PC-9 (cell line): ENCODE data around the gene TUBA1B. TPM values are rescaled to one million over a fixed set of nuclear protein-coding genes. Genes with fewer than 3 reads are reported as not detected.

Source experiments
- BruUV-seq: library from RNA; stranded (reverse); fragments of 400-500 nt; replicated peaks from 2 replicates; lab custom pipeline; 2021; lab: Mats Ljungman, UMichigan
- CTCF ChIA-PET: fragments of 300-600 bp; sonication (Branson Sonifier 250); formaldehyde crosslinking; loops from one replicate; lab custom pipeline; 2022; ENCODE audit warnings: antibody characterized with exemption; lab: Charles Lee
- POLR2A ChIA-PET: fragments of 300-600 bp; sonication (Branson Sonifier 250); formaldehyde crosslinking; loops from one replicate; lab custom pipeline; 2022; ENCODE audit warnings: antibody characterized with exemption; ENCODE audit not compliant: unreplicated experiment; lab: Charles Lee
- DNase-seq, 2 experiments: peaks; one replicate each; pipeline versions ENCODE4 v3.0.0 to v3.0.0-alpha.2; 2015 to 2022; ENCODE audit warnings: mixed read lengths in 1 of 2
- H2AFZ ChIP-seq: fragments of 200-600 bp; sonication (generic); 2 replicates; pipeline ENCODE4 v1.8.1; 2017; ENCODE audit warnings: antibody characterized with exemption
- H3F3A ChIP-seq: fragments of 200-600 bp; sonication (generic); 2 replicates; pipeline ENCODE4 v1.8.1; 2017; ENCODE audit warnings: antibody characterized with exemption, mild to moderate bottlenecking, low read depth; ENCODE audit not compliant: insufficient read depth
- H3K27ac ChIP-seq: fragments of 200-600 bp; sonication (generic); 2 replicates; pipeline ENCODE4 v1.6.1; 2016; ENCODE audit warnings: mixed run types
- H3K27me3 ChIP-seq: fragments of 200-600 bp; sonication (generic); 2 replicates; pipeline ENCODE4 v1.6.1; 2016; ENCODE audit warnings: low read depth, mixed run types; ENCODE audit not compliant: insufficient read depth
- H3K36me3 ChIP-seq: fragments of 200-600 bp; sonication (generic); 2 replicates; pipeline ENCODE4 v1.6.1; 2016; ENCODE audit warnings: low read depth, mixed run types
- H3K4me1 ChIP-seq: fragments of 200-600 bp; sonication (generic); replicated peaks from 2 replicates; pipeline ENCODE4 v1.6.1; 2016; ENCODE audit warnings: mixed run types; ENCODE audit not compliant: insufficient read depth
- H3K4me2 ChIP-seq: fragments of 200-600 bp; sonication (generic); 2 replicates; pipeline ENCODE4 v1.6.1; 2017; ENCODE audit warnings: mixed run types
- H3K4me3 ChIP-seq: fragments of 200-600 bp; sonication (generic); 2 replicates; pipeline ENCODE4 v1.6.1; 2016; ENCODE audit warnings: mixed run types
- H3K79me2 ChIP-seq: fragments of 200-600 bp; sonication (generic); 2 replicates; pipeline ENCODE4 v1.6.1; 2017; ENCODE audit warnings: low read depth, mixed run types
- H3K9me2 ChIP-seq: fragments of 200-600 bp; sonication (generic); 2 replicates; pipeline ENCODE4 v1.8.1; 2017; ENCODE audit warnings: mild to moderate bottlenecking; ENCODE audit not compliant: insufficient read depth
- H3K9me3 ChIP-seq: fragments of 200-600 bp; sonication (generic); 2 replicates; pipeline ENCODE4 v1.8.1; 2016; ENCODE audit warnings: low read depth; ENCODE audit not compliant: insufficient read depth
- H4K20me1 ChIP-seq: fragments of 200-600 bp; sonication (generic); 2 replicates; pipeline ENCODE4 v1.8.1; 2017; ENCODE audit not compliant: insufficient read depth
- EZH2 ChIP-seq: fragments of 200-600 bp; sonication (generic); IDR thresholded peaks from 2 replicates; pipeline ENCODE4 v1.8.0; 2017; ENCODE audit warnings: antibody characterized with exemption, low read depth
- intact Hi-C: fragments of 100-400 bp; cut with micrococcal nuclease; formaldehyde crosslinking; loops from one replicate; pipeline ENCODE4 v1.10.0; 2022; ENCODE audit not compliant: unreplicated experiment
- total RNA-seq: library from RNA; stranded (reverse); gene quantifications from 2 replicates; pipeline ENCODE4 v1.2.3, GENCODE V29; 2021
- TF ChIP-seq, protein P1 (sequence below): fragments of 200-600 bp; sonication (generic); conservative IDR thresholded peaks from 2 replicates; pipeline ENCODE4 v1.6.1; 2017; ENCODE audit warnings: mixed run types, antibody characterized with exemption, mild to moderate bottlenecking, moderate library complexity

Gene TUBA1B
- total RNA-seq, 1 experiment from 2014 or later: 1,061 TPM

- Histone ChIP-seq H2AFZ (no peak overlapping the region), H3K27me3 (peaks cover 9% of the 10 kb centered on the region), H4K20me1 (no peaks in the 10 kb centered on the region), H3K9me2 (no peaks in the 10 kb centered on the region), H3K4me1 (no peaks in the 10 kb centered on the region), H3K79me2 (no peaks in the 10 kb centered on the region), H3K4me3 (no peak overlapping the region), H3K4me2 (no peak overlapping the region), H3K27ac (no peak overlapping the region), H3K36me3 (peaks cover 5% of the 10 kb centered on the region; the same call in 1 of the 2 replicates), H3F3A (peaks cover 12% of the 10 kb centered on the region; the same call in 1 of the 2 replicates), H3K9me3 (no peaks in the 10 kb centered on the region)
- ChIA-PET POLR2A (no interaction called here), CTCF (interaction anchor here (0.5 to 3.5 kb wide), 5 partner anchors 10 to 79 kb away, joined by 3 to 26 read pairs (median 5); no protein-coding TSS in a partner anchor)
- TF ChIP-seq, protein P1, sequence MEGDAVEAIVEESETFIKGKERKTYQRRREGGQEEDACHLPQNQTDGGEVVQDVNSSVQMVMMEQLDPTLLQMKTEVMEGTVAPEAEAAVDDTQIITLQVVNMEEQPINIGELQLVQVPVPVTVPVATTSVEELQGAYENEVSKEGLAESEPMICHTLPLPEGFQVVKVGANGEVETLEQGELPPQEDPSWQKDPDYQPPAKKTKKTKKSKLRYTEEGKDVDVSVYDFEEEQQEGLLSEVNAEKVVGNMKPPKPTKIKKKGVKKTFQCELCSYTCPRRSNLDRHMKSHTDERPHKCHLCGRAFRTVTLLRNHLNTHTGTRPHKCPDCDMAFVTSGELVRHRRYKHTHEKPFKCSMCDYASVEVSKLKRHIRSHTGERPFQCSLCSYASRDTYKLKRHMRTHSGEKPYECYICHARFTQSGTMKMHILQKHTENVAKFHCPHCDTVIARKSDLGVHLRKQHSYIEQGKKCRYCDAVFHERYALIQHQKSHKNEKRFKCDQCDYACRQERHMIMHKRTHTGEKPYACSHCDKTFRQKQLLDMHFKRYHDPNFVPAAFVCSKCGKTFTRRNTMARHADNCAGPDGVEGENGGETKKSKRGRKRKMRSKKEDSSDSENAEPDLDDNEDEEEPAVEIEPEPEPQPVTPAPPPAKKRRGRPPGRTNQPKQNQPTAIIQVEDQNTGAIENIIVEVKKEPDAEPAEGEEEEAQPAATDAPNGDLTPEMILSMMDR: no peak
- TF ChIP-seq EZH2: no peak
- DNase-seq: no peak
- BruUV-seq: no TSS peak
- intact Hi-C loops: no loop called here
Observed at GRCh38 chr12:49098703-49099102, 32.5 kb downstream of the TUBA1B start.

DNA sequence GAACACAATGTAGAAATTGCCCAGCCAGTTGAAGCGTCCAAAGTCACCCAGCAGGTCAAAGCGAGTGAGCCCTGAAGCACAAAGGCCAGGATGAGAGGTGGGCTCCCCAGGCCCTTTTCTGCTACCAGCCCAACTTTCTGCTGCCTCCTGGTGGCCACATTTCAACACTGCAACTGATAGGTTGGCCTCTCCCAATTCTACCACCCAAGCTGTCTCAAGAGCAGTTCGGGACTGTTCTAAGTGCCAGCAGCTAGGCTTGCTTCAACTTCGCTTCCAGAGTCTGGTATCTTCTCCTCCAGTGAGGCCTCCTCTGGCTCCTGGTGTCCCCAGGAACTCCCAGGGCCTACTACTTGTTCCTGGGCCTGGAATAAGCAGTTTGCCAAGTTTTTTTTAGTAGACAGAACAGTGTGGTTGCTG is 33.2 kb downstream of the TUBA1B start:
- no peak for DNase-seq
- no peak overlapping the region for H3K4me2 ChIP-seq
- no peaks in the 10 kb centered on the region for H3K79me2 ChIP-seq
- no peaks in the 10 kb centered on the region for H3K9me3 ChIP-seq
- no peak overlapping the region for H3K4me3 ChIP-seq
- CTCF ChIA-PET: interaction anchor here (0.6 to 3.5 kb wide), 3 partner anchors 9 to 30 kb away, joined by 3 to 26 read pairs (median 12); no protein-coding TSS in a partner anchor
- H4K20me1 ChIP-seq: no peaks in the 10 kb centered on the region
- peaks cover 16% of the 10 kb centered on the region for H3K27me3 ChIP-seq
- intact Hi-C loops: no loop called here
- H3F3A ChIP-seq: peaks cover 17% of the 10 kb centered on the region; the same call in 1 of the 2 replicates
- 0 out of 2 replicates have a peak, but pooled peaks cover 4% of the 10 kb centered on the region for H3K4me1 ChIP-seq
- peaks cover under 1% of the 10 kb centered on the region; the same call in 1 of the 2 replicates for H3K36me3 ChIP-seq
- no peak overlapping the region for H2AFZ ChIP-seq
- POLR2A ChIA-PET: no interaction called here
- H3K9me2 ChIP-seq: no peaks in the 10 kb centered on the region
- no peak overlapping the region for H3K27ac ChIP-seq
- BruUV-seq: no TSS peak
- TF ChIP-seq EZH2: no peak
- TF ChIP-seq, protein P1: peak; percentile 80

GRCh38 chr12:49097381-49097780 is 33.8 kb downstream of the TUBA1B start:
- Histone ChIP-seq H3K36me3 (no peaks in the 10 kb centered on the region), H3K9me2 (no peaks in the 10 kb centered on the region), H4K20me1 (no peaks in the 10 kb centered on the region), H3K4me2 (no peak overlapping the region), H3K27me3 (peaks cover 23% of the 10 kb centered on the region), H3K79me2 (no peaks in the 10 kb centered on the region), H3F3A (peaks cover 21% of the 10 kb centered on the region; the same call in 1 of the 2 replicates), H2AFZ (no peak overlapping the region), H3K9me3 (no peaks in the 10 kb centered on the region), H3K4me1 (peaks cover 10% of the 10 kb centered on the region; the same call in 1 of the 2 replicates), H3K27ac (no peak overlapping the region), H3K4me3 (no peak overlapping the region)
- TF ChIP-seq, protein P1: no peak
- DNase-seq: no peak
- ChIA-PET CTCF (interaction anchor here (1.0 to 3.5 kb wide), 2 partner anchors 9 kb away, joined by 3 to 26 read pairs; no protein-coding TSS in a partner anchor), POLR2A (no interaction called here)
- no TSS peak for BruUV-seq
- intact Hi-C loops: no loop called here
